Hippocampal formation (tissue), 2 donors: ENCODE data around the gene TXN.
A peak's percentile ranks its signal among the peaks of the same experiment; 100 is the strongest.

Source experiments
- DNase-seq, 2 donors: peaks; one replicate each; lab custom pipeline; 2025; lab: John Stamatoyannopoulos, UW

Gene TXN

GRCh38 chr9:110256380-110257096 is at the start of gene TXN:
TXN (minus strand) TSS chr9:110256507; CDS start chr9:110256435, 72 bp downstream.
- DNase-seq = peak; percentile 79 to 80

- DNase-seq = no peak
Measured at GRCh38 chr9:110303133-110303532, 46.8 kb upstream of the TXN start.

GRCh38 chr9:110298043-110298605 is 41.8 kb upstream of the TXN start:
- no peak for DNase-seq

GRCh38 chr9:110293248-110293647 is 36.9 kb upstream of the TXN start:
- no peak for DNase-seq

- DNase-seq = no peak
Measured at GRCh38 chr9:110291921-110292557, 35.7 kb upstream of the TXN start.

- DNase-seq = no peak
Measured at GRCh38 chr9:110290001-110290400, 33.7 kb upstream of the TXN start.

- DNase-seq = no peak
Measured at GRCh38 chr9:110288503-110288902, 32.2 kb upstream of the TXN start.

GRCh38 chr9:110287289-110287680 is 31.0 kb upstream of the TXN start:
- no peak for DNase-seq

GRCh38 chr9:110284211-110284844 is 28.0 kb upstream of the TXN start:
- no peak for DNase-seq

- DNase-seq = peak in 1 of 2 donors; percentile 13
Measured at GRCh38 chr9:110283751-110284150, 27.4 kb upstream of the TXN start.

- no peak for DNase-seq
Measured at GRCh38 chr9:110282739-110283081, 26.4 kb upstream of the TXN start.

- DNase-seq = no peak
Measured at GRCh38 chr9:110282018-110282738, 25.9 kb upstream of the TXN start.

- DNase-seq = no peak
Measured at GRCh38 chr9:110278080-110278707, 21.9 kb upstream of the TXN start.

GRCh38 chr9:110276781-110277180 is 20.5 kb upstream of the TXN start:
- no peak for DNase-seq

- no peak for DNase-seq
Measured at GRCh38 chr9:110270211-110270995, 14.1 kb upstream of the TXN start.

- no peak for DNase-seq
Measured at GRCh38 chr9:110266795-110267194, 10.5 kb upstream of the TXN start.

- DNase-seq = no peak
Measured at GRCh38 chr9:110261632-110262031, 5.3 kb upstream of the TXN start.

GRCh38 chr9:110260911-110261310 is 4.6 kb upstream of the TXN start:
- no peak for DNase-seq

GRCh38 chr9:110259566-110259965 is 3.3 kb upstream of the TXN start:
- DNase-seq = no peak

GRCh38 chr9:110258690-110259091 is 2.4 kb upstream of the TXN start:
- DNase-seq = no peak

- no peak for DNase-seq
Measured at GRCh38 chr9:110257956-110258355, 1.6 kb upstream of the TXN start.
